ENCODE results near the gene MOGAT2.
A peak's percentile ranks its signal among the peaks of the same experiment; 100 is the strongest.

MOGAT2 gene

DNA sequence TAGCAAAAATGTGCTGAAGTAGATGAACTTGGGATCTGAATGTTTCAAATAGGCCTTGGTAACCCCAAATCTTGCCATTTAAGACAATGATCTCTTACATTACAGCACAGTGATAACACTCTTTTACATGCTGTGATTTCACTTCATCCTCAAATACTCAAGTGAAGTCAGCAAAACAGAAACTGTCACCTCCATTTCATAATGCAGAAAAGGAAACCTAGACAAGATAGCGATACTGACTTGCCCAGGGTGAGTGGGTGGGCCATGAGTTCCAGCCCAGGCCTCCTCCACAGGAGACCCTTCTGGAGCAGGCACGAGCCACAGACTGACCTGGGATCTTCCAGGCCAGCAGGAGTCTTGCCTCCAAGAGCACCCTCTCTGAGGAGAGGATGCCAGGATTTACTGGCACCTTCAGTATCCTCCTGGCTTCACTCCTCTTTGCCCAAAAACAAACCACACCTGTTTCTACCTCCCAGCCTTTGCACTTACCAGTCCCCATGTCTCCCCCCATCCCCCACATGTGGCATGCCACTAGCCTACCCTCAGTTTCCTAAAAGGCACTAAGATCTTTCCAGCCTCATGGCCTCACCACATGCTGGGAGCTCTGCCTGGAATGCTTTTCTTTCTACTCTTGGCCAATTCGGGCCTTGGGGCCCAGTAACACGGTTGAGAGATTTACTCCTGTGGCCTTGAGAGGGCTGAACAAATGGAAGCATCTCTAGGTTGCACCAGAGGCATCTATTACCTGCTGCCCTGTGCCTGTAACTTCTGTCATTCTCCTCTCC, 49.0 kb downstream of the MOGAT2 start:
- DNase-seq (ENCODE audit: low read depth): no peak
- no peak overlapping the region for H3K4me3 ChIP-seq (ENCODE audit: low read depth, low read length)
- TF ChIP-seq, protein P1, sequence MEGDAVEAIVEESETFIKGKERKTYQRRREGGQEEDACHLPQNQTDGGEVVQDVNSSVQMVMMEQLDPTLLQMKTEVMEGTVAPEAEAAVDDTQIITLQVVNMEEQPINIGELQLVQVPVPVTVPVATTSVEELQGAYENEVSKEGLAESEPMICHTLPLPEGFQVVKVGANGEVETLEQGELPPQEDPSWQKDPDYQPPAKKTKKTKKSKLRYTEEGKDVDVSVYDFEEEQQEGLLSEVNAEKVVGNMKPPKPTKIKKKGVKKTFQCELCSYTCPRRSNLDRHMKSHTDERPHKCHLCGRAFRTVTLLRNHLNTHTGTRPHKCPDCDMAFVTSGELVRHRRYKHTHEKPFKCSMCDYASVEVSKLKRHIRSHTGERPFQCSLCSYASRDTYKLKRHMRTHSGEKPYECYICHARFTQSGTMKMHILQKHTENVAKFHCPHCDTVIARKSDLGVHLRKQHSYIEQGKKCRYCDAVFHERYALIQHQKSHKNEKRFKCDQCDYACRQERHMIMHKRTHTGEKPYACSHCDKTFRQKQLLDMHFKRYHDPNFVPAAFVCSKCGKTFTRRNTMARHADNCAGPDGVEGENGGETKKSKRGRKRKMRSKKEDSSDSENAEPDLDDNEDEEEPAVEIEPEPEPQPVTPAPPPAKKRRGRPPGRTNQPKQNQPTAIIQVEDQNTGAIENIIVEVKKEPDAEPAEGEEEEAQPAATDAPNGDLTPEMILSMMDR (IDR thresholded peaks at IDR 0.05; ENCODE audit: low read depth, low read length, missing control alignments): no peak

DNA sequence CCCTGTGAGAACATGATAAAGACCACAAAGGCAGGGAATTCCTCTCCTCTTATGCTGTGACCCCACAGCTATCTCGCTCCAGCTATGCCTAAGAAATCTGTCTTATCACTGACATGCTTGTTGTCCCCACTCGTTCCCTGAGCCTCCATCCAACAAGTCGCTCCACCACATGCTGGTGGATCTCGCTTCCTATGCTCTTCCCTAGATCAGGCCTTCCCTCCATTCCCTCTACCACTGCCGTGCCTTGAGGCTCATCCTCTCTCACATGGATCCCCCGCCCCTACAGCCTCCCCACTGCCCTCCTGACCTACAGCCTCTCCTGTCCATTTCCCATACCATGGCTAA, 49.6 kb downstream of the MOGAT2 start:
- TF ChIP-seq, protein P1 (IDR thresholded peaks at IDR 0.05; ENCODE audit: low read depth, low read length, missing control alignments): no peak
- no peak overlapping the region for H3K4me3 ChIP-seq (ENCODE audit: low read depth, low read length)
- DNase-seq (ENCODE audit: low read depth): no peak

DNA sequence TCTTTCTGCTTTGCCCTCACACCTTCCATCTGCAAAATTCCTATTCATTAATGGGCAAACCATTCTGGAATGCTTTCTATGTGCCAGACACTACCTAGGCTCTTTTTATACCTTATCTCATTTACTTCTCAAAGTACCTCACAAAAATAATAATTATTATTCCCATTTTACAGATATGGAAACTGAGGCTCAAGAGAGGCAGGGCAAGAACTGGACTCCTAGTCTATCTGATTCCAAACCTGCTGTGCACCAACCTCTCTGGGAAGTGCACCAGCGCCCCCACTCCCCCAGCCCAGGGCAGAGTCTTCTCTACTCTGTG, 50.1 kb downstream of the MOGAT2 start:
- DNase-seq (ENCODE audit: low read depth): no peak
- no peak overlapping the region for H3K4me3 ChIP-seq (ENCODE audit: low read depth, low read length)
- TF ChIP-seq, protein P1 (IDR thresholded peaks at IDR 0.05; ENCODE audit: low read depth, low read length, missing control alignments): no peak

DNA sequence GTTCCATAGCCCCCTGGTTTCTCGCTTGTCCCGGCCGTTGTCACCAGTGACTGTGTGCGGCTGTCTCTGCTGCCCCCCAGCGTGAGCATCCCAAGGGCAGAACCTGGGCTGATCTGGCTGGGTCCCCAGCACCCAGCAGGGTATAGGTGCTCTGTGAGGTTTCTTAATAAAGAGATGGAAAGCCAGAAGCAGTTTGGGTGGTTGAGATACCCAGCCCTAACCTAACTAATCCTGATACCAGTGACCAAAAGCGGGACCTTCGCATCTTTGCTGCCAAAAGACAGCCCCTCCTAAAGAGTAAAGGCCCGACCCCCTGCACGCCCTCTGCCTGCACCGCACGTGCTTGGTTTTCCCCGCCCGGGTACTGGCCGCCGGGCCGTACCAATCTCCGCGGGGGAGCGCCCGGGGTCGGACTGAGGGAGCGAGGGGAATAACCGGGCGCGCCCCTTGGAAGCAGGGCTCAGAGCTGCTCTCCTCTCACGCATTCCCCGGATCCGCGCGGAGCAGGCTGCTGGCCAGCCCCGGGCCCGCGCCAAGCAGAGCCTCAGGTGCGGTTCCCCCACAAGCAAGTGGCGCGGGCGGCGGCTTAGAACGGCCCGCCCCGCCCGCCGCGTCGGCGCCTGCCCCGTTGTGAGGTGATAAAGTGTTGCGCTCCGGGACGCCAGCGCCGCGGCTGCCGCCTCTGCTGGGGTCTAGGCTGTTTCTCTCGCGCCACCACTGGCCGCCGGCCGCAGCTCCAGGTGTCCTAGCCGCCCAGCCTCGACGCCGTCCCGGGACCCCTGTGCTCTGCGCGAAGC, 50.7 kb downstream of the MOGAT2 start, which contains the start of gene DGAT2:
Gene DGAT2 (plus strand): TSS at position 667 of the 797 bp plus-strand sequence. CDS start 214 bp downstream, outside the sequence.
- TF ChIP-seq, protein P1 (IDR thresholded peaks at IDR 0.05; ENCODE audit: low read depth, low read length, missing control alignments): peak; percentile 40
- no peak for DNase-seq (ENCODE audit: low read depth)
- peak within 1 kb of the TSS; percentile 80 for H3K4me3 ChIP-seq (ENCODE audit: low read depth, low read length)

DNA sequence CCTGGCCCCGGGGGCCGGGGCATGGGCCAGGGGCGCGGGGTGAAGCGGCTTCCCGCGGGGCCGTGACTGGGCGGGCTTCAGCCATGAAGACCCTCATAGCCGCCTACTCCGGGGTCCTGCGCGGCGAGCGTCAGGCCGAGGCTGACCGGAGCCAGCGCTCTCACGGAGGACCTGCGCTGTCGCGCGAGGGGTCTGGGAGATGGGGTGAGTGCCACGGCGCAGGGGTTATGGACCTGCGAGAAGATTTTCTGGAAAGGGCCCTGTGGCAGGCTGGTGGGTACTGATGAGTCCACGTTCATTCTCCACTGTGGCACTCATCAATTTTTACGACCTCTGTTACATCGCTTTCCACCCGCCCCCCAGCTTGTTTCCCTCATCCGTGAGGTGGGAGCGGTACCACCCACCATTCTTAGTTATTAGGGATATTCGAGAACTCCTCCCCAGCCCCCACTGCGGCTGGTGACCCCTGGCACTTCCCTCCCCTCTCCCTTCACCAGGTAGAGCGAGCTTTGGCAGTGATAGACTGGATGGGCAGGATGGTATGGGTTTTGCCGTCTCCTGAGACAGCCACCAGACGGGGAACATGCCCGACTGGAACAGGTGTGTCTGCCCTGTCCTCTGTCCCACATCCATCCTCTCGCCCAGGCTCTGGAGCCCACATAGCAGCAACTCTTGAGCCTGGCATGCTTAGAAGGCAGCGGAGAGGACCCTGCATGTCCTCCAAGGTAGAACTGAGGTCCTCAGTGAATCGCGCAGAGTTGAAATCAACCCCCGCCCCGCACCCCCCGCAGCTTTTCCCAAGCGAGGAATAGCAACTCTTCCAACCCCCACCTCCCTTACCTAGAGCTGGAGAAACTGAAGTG, 51.5 kb downstream of the MOGAT2 start:
- no peak for DNase-seq (ENCODE audit: low read depth)
- peak overlapping the region; percentile 80 for H3K4me3 ChIP-seq (ENCODE audit: low read depth, low read length)
- TF ChIP-seq, protein P1 (IDR thresholded peaks at IDR 0.05; ENCODE audit: low read depth, low read length, missing control alignments): peak; percentile 1

DNA sequence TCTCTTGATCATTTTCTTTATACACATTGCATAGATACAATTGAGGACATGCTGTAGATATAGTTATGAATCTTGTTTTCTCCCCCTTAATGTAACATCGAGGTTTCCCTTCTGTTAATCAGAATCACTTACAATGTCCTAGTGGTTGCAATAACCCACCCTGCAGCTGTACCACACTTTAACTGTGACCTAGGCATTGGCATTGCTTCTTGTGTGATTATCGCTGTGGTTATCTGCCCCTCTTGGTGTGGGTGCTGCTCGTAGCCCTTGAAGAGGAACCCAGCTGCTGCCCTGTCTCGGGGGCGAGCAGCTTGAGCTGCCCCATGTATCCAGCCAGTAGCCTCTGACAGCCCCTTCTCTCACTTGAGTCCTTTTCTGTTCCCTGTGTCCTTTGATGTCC, 52.5 kb downstream of the MOGAT2 start:
- no peak for DNase-seq (ENCODE audit: low read depth)
- TF ChIP-seq, protein P1 (IDR thresholded peaks at IDR 0.05; ENCODE audit: low read depth, low read length, missing control alignments): no peak
- no peak overlapping the region; the same call in 1 of the 2 replicates for H3K4me3 ChIP-seq (ENCODE audit: low read depth, low read length)

Measured in GM12864 (cell line).